SK-N-SH (cell line): Measurements from ENCODE around the gene RABL6. TPM values are rescaled to one million over a fixed set of nuclear protein-coding genes. Genes with fewer than 3 reads are reported as not detected.

ENCODE experiments used
- CTCF ChIA-PET: fragments of 300-600, 350-600 bp; formaldehyde crosslinking; extraction: SDS; loops from one replicate; lab custom pipeline; 2021; lab: Yijun Ruan, JAX
- POLR2A ChIA-PET: fragments of 350-600 bp; sonication (Branson Sonifier 250); formaldehyde crosslinking; extraction: SDS; loops from one replicate; lab custom pipeline; 2020; ENCODE audit warnings: antibody characterized with exemption, inconsistent platforms; lab: Yijun Ruan, JAX
- DNase-seq: peaks from one replicate; pipeline ENCODE4 v3.0.0; 2012
- H2AFZ ChIP-seq: fragments of 200-600 bp; sonication (generic); 2 replicates; pipeline ENCODE4 v1.8.1; 2016; ENCODE audit warnings: antibody characterized with exemption, mild to moderate bottlenecking, low read depth
- H3F3A ChIP-seq: fragments of 200-600 bp; sonication (generic); replicated peaks from 2 replicates; pipeline ENCODE3; 2016; ENCODE audit warnings: antibody characterized with exemption, mild to moderate bottlenecking; ENCODE audit not compliant: insufficient read depth
- H3K27ac ChIP-seq, 2 experiments: fragments of 200-500 bp in 1 of 2; fragments of 200-600 bp in 1 of 2; sonication (Bioruptor generic) in 1 of 2; sonication (generic), shearing (Covaris generic) in 1 of 2; 2 replicates each; pipeline versions ENCODE4 v1.5.1 to v1.6.1; 2014 to 2016; ENCODE audit warnings: low read depth in 2 of 2, inconsistent platforms in 1 of 2, low read length in 1 of 2, mild to moderate bottlenecking in 1 of 2, mixed read lengths in 1 of 2
- H3K27me3 ChIP-seq: fragments of 200-600 bp; sonication (generic), shearing (Covaris generic); 2 replicates; pipeline ENCODE4 v1.6.1; 2016; ENCODE audit warnings: mixed run types; ENCODE audit not compliant: insufficient read depth
- H3K36me3 ChIP-seq, 2 experiments: fragments of 200-500 bp in 1 of 2; fragments of 200-600 bp in 1 of 2; sonication (Bioruptor generic) in 1 of 2; sonication (generic) in 1 of 2; replicated peaks in 1 of 2; 2 replicates each; pipeline versions ENCODE3 to v1.5.1; 2014 to 2016; ENCODE audit warnings: low read length in 1 of 2, mild to moderate bottlenecking in 1 of 2; ENCODE audit not compliant: insufficient read depth in 2 of 2, control insufficient read depth in 1 of 2
- H3K4me1 ChIP-seq, 2 experiments: fragments of 200-500 bp in 1 of 2; fragments of 200-600 bp in 1 of 2; sonication (Bioruptor generic) in 1 of 2; sonication (generic), shearing (Covaris generic) in 1 of 2; 2 replicates each; pipeline versions ENCODE4 v1.5.1 to v1.6.1; 2014 to 2016; ENCODE audit warnings: low read depth in 1 of 2, low read length in 1 of 2, mixed run types in 1 of 2; ENCODE audit not compliant: insufficient read depth in 2 of 2, control insufficient read depth in 1 of 2
- H3K4me2 ChIP-seq: fragments of 200-600 bp; sonication (generic), shearing (Covaris generic); 2 replicates; pipeline ENCODE4 v1.6.1; 2017; ENCODE audit warnings: mixed run types
- H3K4me3 ChIP-seq, 2 experiments: fragments of 200-500 bp in 1 of 2; fragments of 200-600 bp in 1 of 2; sonication (Bioruptor generic) in 1 of 2; sonication (generic), shearing (Covaris generic) in 1 of 2; 2 replicates each; pipeline versions ENCODE4 v1.5.1 to v1.8.1; 2014 to 2016; ENCODE audit warnings: low read depth in 2 of 2, inconsistent platforms in 1 of 2, low read length in 1 of 2, mild to moderate bottlenecking in 1 of 2, mixed read lengths in 1 of 2, moderate library complexity in 1 of 2
- H3K79me2 ChIP-seq: fragments of 200-600 bp; sonication (generic); 2 replicates; pipeline ENCODE4 v1.8.1; 2017; ENCODE audit warnings: mild to moderate bottlenecking; ENCODE audit not compliant: insufficient read depth
- H3K9ac ChIP-seq: fragments of 200-600 bp; sonication (generic); 2 replicates; pipeline ENCODE4 v1.6.1; 2017; ENCODE audit warnings: mixed run types
- H3K9me2 ChIP-seq: fragments of 200-600 bp; sonication (generic); 2 replicates; pipeline ENCODE4 v1.6.1; 2017; ENCODE audit warnings: mixed run types
- H3K9me3 ChIP-seq: fragments of 200-600 bp; sonication (generic); 2 replicates; pipeline ENCODE4 v1.6.1; 2017; ENCODE audit warnings: mixed run types, mild to moderate bottlenecking, moderate library complexity
- H4K20me1 ChIP-seq: fragments of 200-600 bp; sonication (generic); 2 replicates; pipeline ENCODE4 v1.6.1; 2017; ENCODE audit warnings: mild to moderate bottlenecking, mixed run types; ENCODE audit not compliant: insufficient read depth
- CHD2 ChIP-seq: fragments of 150-350 bp; IDR thresholded peaks from 2 replicates; pipeline ENCODE4 v1.6.1; 2018; ENCODE audit warnings: low read length; ENCODE audit not compliant: partially characterized antibody
- CTCF ChIP-seq: fragments of 200-600 bp; sonication (generic); IDR thresholded peaks from 2 replicates; pipeline ENCODE4 v1.6.1; 2017; ENCODE audit warnings: antibody characterized with exemption, mild to moderate bottlenecking, moderate library complexity
- EP300 ChIP-seq, 2 experiments: IDR thresholded peaks; 2 replicates each; pipeline versions ENCODE4 v1.4.0 to v1.6.1; 2012; ENCODE audit warnings: borderline replicate concordance in 1 of 2, low read depth in 1 of 2, low read length in 1 of 2
- EZH2phosphoT487 ChIP-seq: fragments of 200-600 bp; sonication (generic); IDR thresholded peaks from 2 replicates; pipeline ENCODE4 v1.6.1; 2017; ENCODE audit warnings: low read depth, mixed run types, mild to moderate bottlenecking, antibody characterized with exemption, moderate library complexity, borderline replicate concordance
- FOSL2 ChIP-seq: IDR thresholded peaks from 2 replicates; pipeline ENCODE4 v1.4.0; 2012; ENCODE audit warnings: low read depth, mild to moderate bottlenecking, moderate library complexity, borderline replicate concordance
- GATA2 ChIP-seq: sonication (generic); formaldehyde crosslinking; IDR thresholded peaks from 2 replicates; pipeline ENCODE4 v1.5.0; 2020; ENCODE audit warnings: mild to moderate bottlenecking, missing genetic modification reagents
- IRF3 ChIP-seq: fragments of 150-350 bp; IDR thresholded peaks from 2 replicates; pipeline ENCODE4 v1.6.1; 2016; ENCODE audit warnings: mild to moderate bottlenecking, low read depth, low read length
- NFIC ChIP-seq: IDR thresholded peaks from 2 replicates; pipeline ENCODE4 v1.4.0; 2012; ENCODE audit warnings: borderline replicate concordance
- SMC3 ChIP-seq: IDR thresholded peaks from 2 replicates; pipeline ENCODE4 v1.6.1; 2012; ENCODE audit warnings: low read depth, low read length, improper control_type of control experiment
- ZBTB33 ChIP-seq: IDR thresholded peaks from 2 replicates; pipeline ENCODE4 v1.4.0; 2012; ENCODE audit warnings: low read depth, borderline replicate concordance
- WGBS: methylation state at CpG from one replicate; pipeline ENCODE4 v1.1.6; 2017; ENCODE audit warnings: low lambda C conversion rate; 5-methylcytosine and 5-hydroxymethylcytosine counted together
- polyA plus RNA-seq, 3 experiments: library from polyadenylated mRNA; depleted of rRNA; stranded (reverse); fragments of >200 nt; gene quantifications; 2 replicates each; pipeline ENCODE4 v1.2.3, GENCODE V29; 2012

RABL6 gene
- polyA plus RNA-seq, 1 of the 3 experiments (the other 2 are of a cell fraction): 43.6 TPM

GRCh38 chr9:136815422-136815782 lies 7.7 kb downstream of the RABL6 start:
- Histone ChIP-seq H3K4me2 (no peak overlapping the region), H3K27me3 (no peaks in the 10 kb centered on the region), H3K79me2 (peaks cover 99% of the 10 kb centered on the region), H2AFZ (no peak overlapping the region), H3K27ac (no peak overlapping the region), H3K9me3 (no peaks in the 10 kb centered on the region), H3K9me2 (no peaks in the 10 kb centered on the region), H3K9ac (no peak overlapping the region), H4K20me1 (peaks cover 28% of the 10 kb centered on the region), H3F3A (peaks cover 6% of the 10 kb centered on the region), H3K36me3 (peaks cover 16% of the 10 kb centered on the region in 2 experiments), H3K4me3 (no peak overlapping the region), H3K4me1 (peaks cover 0 to 7% of the 10 kb centered on the region in 2 experiments; a peak in 1 of 4 replicates)
- ChIA-PET CTCF (interaction anchor here (1.0 to 3.9 kb wide), 4 partner anchors 9 to 116 kb away, joined by 3 to 24 read pairs (median 4); partner anchors contain the start of gene AJM1), POLR2A (interaction anchor here (1.3 kb wide), 1 partner anchor 87 kb away, joined by 3 read pairs; no protein-coding TSS in a partner anchor)
- no peak for DNase-seq
- 0% methylated on average over 1 of the region's 1 CpG for WGBS
- TF ChIP-seq SMC3: no peak
- no peak for TF ChIP-seq EZH2phosphoT487
- TF ChIP-seq NFIC: no peak
- TF ChIP-seq EP300 (IDR thresholded peaks at IDR 0.05; ENCODE audit: borderline replicate concordance in 1 of 2, low read depth in 1 of 2, low read length in 1 of 2): no peak
- no peak for TF ChIP-seq CHD2
- TF ChIP-seq ZBTB33: no peak
- TF ChIP-seq GATA2: no peak
- TF ChIP-seq IRF3: no peak
- no peak for TF ChIP-seq FOSL2
- TF ChIP-seq CTCF: no peak
- TF ChIP-seq, all 33 proteins: peak for 0
